WERI-Rb-1 (cell line): ENCODE data around the gene ACTRT2.

Source experiments
- DNase-seq: peaks from one replicate; pipeline ENCODE4 v3.0.0-alpha.2; 2020
- H3K27ac ChIP-seq: fragments of 250-450 bp; sonication (Bioruptor Pico); 2 replicates; pipeline ENCODE4 v1.5.1; 2020; ENCODE audit warnings: mild to moderate bottlenecking, moderate library complexity
- H3K27me3 ChIP-seq: fragments of 250-450 bp; sonication (Bioruptor Pico); 2 replicates; pipeline ENCODE4 v1.5.1; 2021; ENCODE audit warnings: mild to moderate bottlenecking, low read depth, moderate library complexity; ENCODE audit not compliant: insufficient read depth, severe bottlenecking
- H3K36me3 ChIP-seq: fragments of 250-450 bp; sonication (Bioruptor Pico); 2 replicates; pipeline ENCODE4 v1.5.1; 2020; ENCODE audit warnings: mild to moderate bottlenecking, moderate library complexity
- H3K4me3 ChIP-seq: 2 replicates; pipeline ENCODE4 v1.5.1; 2011; ENCODE audit warnings: low read depth, mild to moderate bottlenecking, control low read depth, low read length
- H3K9me3 ChIP-seq: fragments of 250-450 bp; sonication (Bioruptor Pico); 2 replicates; pipeline ENCODE4 v1.5.1; 2021; ENCODE audit warnings: mild to moderate bottlenecking, moderate library complexity; ENCODE audit not compliant: severe bottlenecking
- CTCF ChIP-seq: IDR thresholded peaks from 2 replicates; pipeline ENCODE4 v1.5.1; 2011; ENCODE audit warnings: low read depth, mild to moderate bottlenecking, control low read depth, inconsistent platforms, low read length

The ACTRT2 gene

GRCh38 chr1:2979191-2980072, 41.8 kb upstream of the ACTRT2 start:
- DNase-seq, result no peak
- Histone ChIP-seq H3K36me3 (no peaks in the 10 kb centered on the region), H3K4me3 (no peak overlapping the region), H3K27ac (no peak overlapping the region), H3K9me3 (no peaks in the 10 kb centered on the region), H3K27me3 (no peaks in the 10 kb centered on the region)
- TF ChIP-seq CTCF, result no peak

- no peak overlapping the region for H3K4me3 ChIP-seq
- no peak for TF ChIP-seq CTCF
- no peaks in the 10 kb centered on the region for H3K36me3 ChIP-seq
- no peak overlapping the region for H3K27ac ChIP-seq
- no peaks in the 10 kb centered on the region for H3K27me3 ChIP-seq
- no peaks in the 10 kb centered on the region for H3K9me3 ChIP-seq
- DNase-seq, result no peak
These were observed 41.0 kb upstream of the ACTRT2 start for GRCh38 chr1:2980073-2980791.

GRCh38 chr1:2980849-2981248, 40.4 kb upstream of the ACTRT2 start:
- no peaks in the 10 kb centered on the region for H3K9me3 ChIP-seq
- H3K36me3 ChIP-seq, result no peaks in the 10 kb centered on the region
- no peak for TF ChIP-seq CTCF
- H3K27ac ChIP-seq, result no peak overlapping the region
- no peaks in the 10 kb centered on the region for H3K27me3 ChIP-seq
- DNase-seq, result no peak
- no peak overlapping the region for H3K4me3 ChIP-seq

- Histone ChIP-seq H3K27me3 (no peaks in the 10 kb centered on the region), H3K4me3 (no peak overlapping the region), H3K9me3 (no peaks in the 10 kb centered on the region), H3K27ac (no peak overlapping the region), H3K36me3 (no peaks in the 10 kb centered on the region)
- TF ChIP-seq CTCF, result no peak
- DNase-seq, result no peak
These were observed 39.9 kb upstream of the ACTRT2 start for GRCh38 chr1:2981388-2981787.

GRCh38 chr1:2981981-2982614, 39.2 kb upstream of the ACTRT2 start:
- Histone ChIP-seq H3K9me3 (no peaks in the 10 kb centered on the region), H3K4me3 (no peak overlapping the region), H3K27me3 (no peaks in the 10 kb centered on the region), H3K27ac (no peak overlapping the region), H3K36me3 (no peaks in the 10 kb centered on the region)
- no peak for DNase-seq
- no peak for TF ChIP-seq CTCF
